ENCODE measurements around the gene GOSR1.

DNA sequence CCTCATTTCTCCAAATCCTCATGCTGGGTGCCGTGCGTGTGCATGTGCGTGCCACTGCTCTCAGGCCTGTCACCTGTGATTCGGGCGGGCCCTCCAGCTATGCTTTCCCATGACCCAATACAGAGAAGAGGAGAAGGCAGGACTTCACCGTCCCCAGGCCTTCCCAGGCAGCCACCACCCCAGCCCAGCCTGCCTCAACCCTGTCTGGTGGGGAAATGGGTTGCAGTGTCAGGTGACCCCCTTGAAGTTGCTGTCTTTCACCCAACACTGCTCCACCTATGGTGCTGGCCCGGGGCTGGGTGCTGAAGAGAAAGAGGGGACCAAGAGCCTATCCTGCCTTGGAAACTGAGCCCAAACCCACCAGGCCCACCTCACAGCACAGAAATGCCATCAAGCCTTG, 94.7 kb downstream of the GOSR1 start:
- TF ChIP-seq, protein P1, sequence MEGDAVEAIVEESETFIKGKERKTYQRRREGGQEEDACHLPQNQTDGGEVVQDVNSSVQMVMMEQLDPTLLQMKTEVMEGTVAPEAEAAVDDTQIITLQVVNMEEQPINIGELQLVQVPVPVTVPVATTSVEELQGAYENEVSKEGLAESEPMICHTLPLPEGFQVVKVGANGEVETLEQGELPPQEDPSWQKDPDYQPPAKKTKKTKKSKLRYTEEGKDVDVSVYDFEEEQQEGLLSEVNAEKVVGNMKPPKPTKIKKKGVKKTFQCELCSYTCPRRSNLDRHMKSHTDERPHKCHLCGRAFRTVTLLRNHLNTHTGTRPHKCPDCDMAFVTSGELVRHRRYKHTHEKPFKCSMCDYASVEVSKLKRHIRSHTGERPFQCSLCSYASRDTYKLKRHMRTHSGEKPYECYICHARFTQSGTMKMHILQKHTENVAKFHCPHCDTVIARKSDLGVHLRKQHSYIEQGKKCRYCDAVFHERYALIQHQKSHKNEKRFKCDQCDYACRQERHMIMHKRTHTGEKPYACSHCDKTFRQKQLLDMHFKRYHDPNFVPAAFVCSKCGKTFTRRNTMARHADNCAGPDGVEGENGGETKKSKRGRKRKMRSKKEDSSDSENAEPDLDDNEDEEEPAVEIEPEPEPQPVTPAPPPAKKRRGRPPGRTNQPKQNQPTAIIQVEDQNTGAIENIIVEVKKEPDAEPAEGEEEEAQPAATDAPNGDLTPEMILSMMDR (tag by site-specific recombination; IDR thresholded peaks at IDR 0.05): no peak
- TF ChIP-seq SP2 (tag by site-specific recombination; IDR thresholded peaks at IDR 0.05) (no peak), ZNF274 (IDR thresholded peaks at IDR 0.05; ENCODE audit: low read length) (no peak), ZNF274 (tag by site-specific recombination; IDR thresholded peaks at IDR 0.05; ENCODE audit: borderline replicate concordance) (no peak), ZNF777 (tag by site-specific recombination; IDR thresholded peaks at IDR 0.05; ENCODE audit: borderline replicate concordance) (no peak), ZNF433 (tag by site-specific recombination; IDR thresholded peaks at IDR 0.05; ENCODE audit: low read depth) (no peak), ZNF366 (tag by site-specific recombination; conservative IDR thresholded peaks at IDR 0.05) (no peak), EGR2 (tag by site-specific recombination; IDR thresholded peaks at IDR 0.05; ENCODE audit: low read depth) (no peak), ZNF837 (tag by site-specific recombination; IDR thresholded peaks at IDR 0.05) (no peak), ZNF701 (tag by site-specific recombination; IDR thresholded peaks at IDR 0.05) (no peak)
- TF ChIP-seq, protein P2, sequence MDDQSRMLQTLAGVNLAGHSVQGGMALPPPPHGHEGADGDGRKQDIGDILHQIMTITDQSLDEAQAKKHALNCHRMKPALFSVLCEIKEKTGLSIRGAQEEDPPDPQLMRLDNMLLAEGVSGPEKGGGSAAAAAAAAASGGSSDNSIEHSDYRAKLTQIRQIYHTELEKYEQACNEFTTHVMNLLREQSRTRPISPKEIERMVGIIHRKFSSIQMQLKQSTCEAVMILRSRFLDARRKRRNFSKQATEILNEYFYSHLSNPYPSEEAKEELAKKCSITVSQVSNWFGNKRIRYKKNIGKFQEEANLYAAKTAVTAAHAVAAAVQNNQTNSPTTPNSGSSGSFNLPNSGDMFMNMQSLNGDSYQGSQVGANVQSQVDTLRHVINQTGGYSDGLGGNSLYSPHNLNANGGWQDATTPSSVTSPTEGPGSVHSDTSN (CRISPR knock-in tag; IDR thresholded peaks at IDR 0.05): no peak
- TF ChIP-seq, protein P3, sequence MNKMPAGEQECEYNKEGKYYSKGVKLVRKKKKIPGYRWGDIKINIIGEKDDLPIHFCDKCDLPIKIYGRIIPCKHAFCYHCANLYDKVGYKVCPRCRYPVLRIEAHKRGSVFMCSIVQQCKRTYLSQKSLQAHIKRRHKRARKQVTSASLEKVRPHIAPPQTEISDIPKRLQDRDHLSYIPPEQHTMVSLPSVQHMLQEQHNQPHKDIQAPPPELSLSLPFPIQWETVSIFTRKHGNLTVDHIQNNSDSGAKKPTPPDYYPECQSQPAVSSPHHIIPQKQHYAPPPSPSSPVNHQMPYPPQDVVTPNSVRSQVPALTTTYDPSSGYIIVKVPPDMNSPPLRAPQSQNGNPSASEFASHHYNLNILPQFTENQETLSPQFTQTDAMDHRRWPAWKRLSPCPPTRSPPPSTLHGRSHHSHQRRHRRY (tag by site-specific recombination; IDR thresholded peaks at IDR 0.05): no peak
- TF ChIP-seq, protein P4, sequence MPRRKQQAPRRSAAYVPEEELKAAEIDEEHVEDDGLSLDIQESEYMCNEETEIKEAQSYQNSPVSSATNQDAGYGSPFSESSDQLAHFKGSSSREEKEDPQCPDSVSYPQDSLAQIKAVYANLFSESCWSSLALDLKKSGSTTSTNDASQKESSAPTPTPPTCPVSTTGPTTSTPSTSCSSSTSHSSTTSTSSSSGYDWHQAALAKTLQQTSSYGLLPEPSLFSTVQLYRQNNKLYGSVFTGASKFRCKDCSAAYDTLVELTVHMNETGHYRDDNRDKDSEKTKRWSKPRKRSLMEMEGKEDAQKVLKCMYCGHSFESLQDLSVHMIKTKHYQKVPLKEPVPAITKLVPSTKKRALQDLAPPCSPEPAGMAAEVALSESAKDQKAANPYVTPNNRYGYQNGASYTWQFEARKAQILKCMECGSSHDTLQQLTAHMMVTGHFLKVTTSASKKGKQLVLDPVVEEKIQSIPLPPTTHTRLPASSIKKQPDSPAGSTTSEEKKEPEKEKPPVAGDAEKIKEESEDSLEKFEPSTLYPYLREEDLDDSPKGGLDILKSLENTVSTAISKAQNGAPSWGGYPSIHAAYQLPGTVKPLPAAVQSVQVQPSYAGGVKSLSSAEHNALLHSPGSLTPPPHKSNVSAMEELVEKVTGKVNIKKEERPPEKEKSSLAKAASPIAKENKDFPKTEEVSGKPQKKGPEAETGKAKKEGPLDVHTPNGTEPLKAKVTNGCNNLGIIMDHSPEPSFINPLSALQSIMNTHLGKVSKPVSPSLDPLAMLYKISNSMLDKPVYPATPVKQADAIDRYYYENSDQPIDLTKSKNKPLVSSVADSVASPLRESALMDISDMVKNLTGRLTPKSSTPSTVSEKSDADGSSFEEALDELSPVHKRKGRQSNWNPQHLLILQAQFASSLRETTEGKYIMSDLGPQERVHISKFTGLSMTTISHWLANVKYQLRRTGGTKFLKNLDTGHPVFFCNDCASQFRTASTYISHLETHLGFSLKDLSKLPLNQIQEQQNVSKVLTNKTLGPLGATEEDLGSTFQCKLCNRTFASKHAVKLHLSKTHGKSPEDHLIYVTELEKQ (tag by site-specific recombination; IDR thresholded peaks at IDR 0.05; ENCODE audit: borderline replicate concordance): no peak

Measured in HEK293 (cell line).